ENCODE data around the gene KCNB1.

GRCh38 chr20:49353348-49353747, 129.1 kb downstream of the KCNB1 start:
- TF ChIP-seq CTCF (IDR thresholded peaks at IDR 0.05) (no peak), POLR2AphosphoS5 (IDR thresholded peaks at IDR 0.05; ENCODE audit: insufficient read depth in 1 of 2, low read depth in 1 of 2) (no peak)
